OCI-LY7 (cell line): Measurements from ENCODE around the gene BRIP1. TPM values are rescaled to one million over a fixed set of nuclear protein-coding genes. Genes with fewer than 3 reads are reported as not detected.

Source experiments
- BruUV-seq: library from RNA; stranded (reverse); fragments of 400-500 nt; replicated peaks from 2 replicates; lab custom pipeline; 2021; lab: Mats Ljungman, UMichigan
- CTCF ChIA-PET: fragments of 300-600 bp; sonication (Branson Sonifier 250); formaldehyde crosslinking; loops from one replicate; lab custom pipeline; 2022; ENCODE audit warnings: antibody characterized with exemption; ENCODE audit not compliant: unreplicated experiment; lab: Charles Lee
- POLR2A ChIA-PET: fragments of 300-600 bp; sonication (Branson Sonifier 250); formaldehyde crosslinking; loops from one replicate; lab custom pipeline; 2022; ENCODE audit warnings: antibody characterized with exemption; lab: Charles Lee
- DNase-seq: peaks from one replicate; pipeline ENCODE4 v3.0.0-alpha.2; 2015; ENCODE audit warnings: low spot score
- H2AFZ ChIP-seq: fragments of 200-600 bp; sonication (generic), shearing (Covaris generic); 2 replicates; pipeline ENCODE4 v1.6.1; 2014; ENCODE audit warnings: mild to moderate bottlenecking, antibody characterized with exemption, low read length, moderate library complexity
- H3K27ac ChIP-seq: fragments of 200-600 bp; sonication (generic); 2 replicates; pipeline ENCODE4 v1.5.1; 2014; ENCODE audit warnings: mixed run types, low read depth, mild to moderate bottlenecking, moderate library complexity, low read length, inconsistent platforms; ENCODE audit not compliant: poor library complexity, severe bottlenecking
- H3K36me3 ChIP-seq: fragments of 200-600 bp; sonication (generic); 2 replicates; pipeline ENCODE4 v1.6.1; 2014; ENCODE audit warnings: mild to moderate bottlenecking, antibody characterized with exemption, low read length, moderate library complexity, mixed read lengths; ENCODE audit not compliant: insufficient read depth
- H3K4me1 ChIP-seq: fragments of 200-600 bp; sonication (generic); 2 replicates; pipeline ENCODE4 v1.5.1; 2014; ENCODE audit warnings: mild to moderate bottlenecking, low read length; ENCODE audit not compliant: insufficient read depth, poor library complexity, severe bottlenecking
- H3K4me2 ChIP-seq: fragments of 200-600 bp; sonication (generic); 2 replicates; pipeline ENCODE4 v1.6.1; 2014; ENCODE audit warnings: mild to moderate bottlenecking, low read length
- H3K4me3 ChIP-seq: fragments of 200-600 bp; sonication (generic); 2 replicates; pipeline ENCODE4 v1.5.1; 2014; ENCODE audit warnings: mild to moderate bottlenecking, low read depth, low read length; ENCODE audit not compliant: poor library complexity, severe bottlenecking
- H3K79me2 ChIP-seq: fragments of 200-600 bp; sonication (generic); 2 replicates; pipeline ENCODE4 v1.6.1; 2016; ENCODE audit warnings: low read depth, mild to moderate bottlenecking, low read length, moderate library complexity, mixed read lengths; ENCODE audit not compliant: insufficient read depth
- H3K9me2 ChIP-seq: fragments of 200-600 bp; sonication (generic); 2 replicates; pipeline ENCODE4 v1.6.1; 2016; ENCODE audit warnings: mild to moderate bottlenecking, low read length, mixed read lengths; ENCODE audit not compliant: insufficient read depth
- H3K9me3 ChIP-seq: fragments of 200-600 bp; sonication (generic); 2 replicates; pipeline ENCODE4 v1.6.1; 2014; ENCODE audit warnings: mild to moderate bottlenecking, mixed run types, low read length, mixed read lengths
- H4K20me1 ChIP-seq: fragments of 200-600 bp; sonication (generic); 2 replicates; pipeline ENCODE4 v1.6.1; 2014; ENCODE audit warnings: mild to moderate bottlenecking, antibody characterized with exemption, low read length, moderate library complexity, mixed read lengths; ENCODE audit not compliant: insufficient read depth
- CTCF ChIP-seq: fragments of 200-600 bp; sonication (generic); conservative IDR thresholded peaks from 2 replicates; pipeline ENCODE4 v1.5.1; 2014; ENCODE audit warnings: mild to moderate bottlenecking, antibody characterized with exemption, low read length, moderate library complexity, mixed read lengths
- EZH2phosphoT487 ChIP-seq: fragments of 200-600 bp; sonication (generic); IDR thresholded peaks from 2 replicates; pipeline ENCODE4 v1.6.1; 2018; ENCODE audit warnings: low read depth, borderline replicate concordance, mild to moderate bottlenecking, mixed run types, antibody characterized with exemption, low read length, moderate library complexity, mixed read lengths
- intact Hi-C: fragments of 100-400 bp; cut with micrococcal nuclease; formaldehyde crosslinking; loops from one replicate; pipeline ENCODE4 v1.10.0; 2022; ENCODE audit not compliant: unreplicated experiment
- total RNA-seq, 2 experiments: library from RNA; depleted of rRNA in 1 of 2; stranded (reverse); fragments of >200 nt in 1 of 2; shearing (Covaris generic) in 1 of 2; gene quantifications; 2 replicates each; pipeline ENCODE4 v1.2.3, GENCODE V29; 2014 to 2022

The BRIP1 gene
- total RNA-seq, 2 experiments from 2014 or later: 32.5 to 33.8 TPM

GRCh38 chr17:61660746-61661485 lies 202.4 kb downstream of the BRIP1 start:
- no TSS peak for BruUV-seq
- ChIA-PET CTCF (no interaction called here), POLR2A (interaction anchor here (0.6 kb wide), 1 partner anchor 10 kb away, joined by 5 read pairs; no protein-coding TSS in a partner anchor)
- TF ChIP-seq CTCF (no peak), EZH2phosphoT487 (no peak)
- no peak overlapping the region for H3K27ac ChIP-seq
- no peaks in the 10 kb centered on the region for H4K20me1 ChIP-seq
- no peaks in the 10 kb centered on the region for H3K9me2 ChIP-seq
- H2AFZ ChIP-seq: no peak overlapping the region
- no peak overlapping the region for H3K4me2 ChIP-seq
- no peaks in the 10 kb centered on the region for H3K36me3 ChIP-seq
- H3K4me1 ChIP-seq: no peaks in the 10 kb centered on the region
- no peak overlapping the region for H3K4me3 ChIP-seq
- intact Hi-C loops: no loop called here
- no peak for DNase-seq
- no peaks in the 10 kb centered on the region for H3K79me2 ChIP-seq
- H3K9me3 ChIP-seq: no peaks in the 10 kb centered on the region

- no peak overlapping the region for H3K4me3 ChIP-seq
- no peak overlapping the region for H3K27ac ChIP-seq
- no peak for DNase-seq
- H3K9me3 ChIP-seq: no peaks in the 10 kb centered on the region
- H4K20me1 ChIP-seq: no peaks in the 10 kb centered on the region
- H3K9me2 ChIP-seq: no peaks in the 10 kb centered on the region
- ChIA-PET POLR2A (interaction anchor here (0.6 to 1.0 kb wide), 2 partner anchors 19 to 1224 kb away, joined by 3 read pairs; no protein-coding TSS in a partner anchor), CTCF (no interaction called here)
- no peak overlapping the region for H2AFZ ChIP-seq
- no peak for TF ChIP-seq CTCF
- no peak for TF ChIP-seq EZH2phosphoT487
- H3K4me1 ChIP-seq: no peaks in the 10 kb centered on the region
- no TSS peak for BruUV-seq
- intact Hi-C loops: no loop called here
- no peak overlapping the region for H3K4me2 ChIP-seq
- no peaks in the 10 kb centered on the region for H3K36me3 ChIP-seq
- no peaks in the 10 kb centered on the region for H3K79me2 ChIP-seq
Observed at GRCh38 chr17:61659437-61659836, 203.9 kb downstream of the BRIP1 start.

- H3K9me3 ChIP-seq: no peaks in the 10 kb centered on the region
- no peak overlapping the region for H3K27ac ChIP-seq
- CTCF ChIA-PET: no interaction called here
- no peak for DNase-seq
- no peak overlapping the region for H2AFZ ChIP-seq
- H4K20me1 ChIP-seq: no peaks in the 10 kb centered on the region
- no peak overlapping the region for H3K4me2 ChIP-seq
- no peaks in the 10 kb centered on the region for H3K4me1 ChIP-seq
- no peak overlapping the region for H3K4me3 ChIP-seq
- BruUV-seq: no TSS peak
- no peaks in the 10 kb centered on the region for H3K9me2 ChIP-seq
- POLR2A ChIA-PET: interaction anchor here (0.7 to 0.8 kb wide), 2 partner anchors 61 to 86 kb away, joined by 3 read pairs; no protein-coding TSS in a partner anchor
- intact Hi-C loops: no loop called here
- TF ChIP-seq CTCF: no peak
- TF ChIP-seq EZH2phosphoT487: no peak
- H3K79me2 ChIP-seq: no peaks in the 10 kb centered on the region
- no peaks in the 10 kb centered on the region for H3K36me3 ChIP-seq
Observed at GRCh38 chr17:61658183-61658582, 205.1 kb downstream of the BRIP1 start.
